HepG2 (cell line): ENCODE results near the gene PRM2. TPM values are rescaled to one million over a fixed set of nuclear protein-coding genes. Genes with fewer than 3 reads are reported as not detected.

Experiments
- ASH2L ChIP-seq: fragments of 300-600, 200-600 bp; sonication (generic); IDR thresholded peaks from 2 replicates; pipeline ENCODE4 v1.7.0; 2017; ENCODE audit warnings: low read depth, mild to moderate bottlenecking, moderate library complexity, mixed read lengths, low read length; ENCODE audit not compliant: insufficient read length
- E2F1 ChIP-seq: sonication (generic); formaldehyde crosslinking; IDR thresholded peaks from 2 replicates; pipeline ENCODE4 v1.5.0; 2020; ENCODE audit warnings: missing genetic modification reagents
- ESRRA ChIP-seq: sonication (generic); formaldehyde crosslinking; IDR thresholded peaks from 2 replicates; pipeline ENCODE4 v1.5.1; 2020; ENCODE audit warnings: mild to moderate bottlenecking, low read depth, missing genetic modification reagents
- MIER3 ChIP-seq: IDR thresholded peaks from 2 replicates; pipeline ENCODE4 v1.6.1; 2016; ENCODE audit warnings: missing compliant biosample characterization, borderline replicate concordance
- NRL ChIP-seq: sonication (generic); formaldehyde crosslinking; IDR thresholded peaks from 2 replicates; pipeline ENCODE4 v1.5.0; 2020; ENCODE audit warnings: missing genetic modification reagents, mild to moderate bottlenecking, moderate library complexity, borderline replicate concordance
- POLR2G ChIP-seq: fragments of 200-400 bp; formaldehyde crosslinking; IDR thresholded peaks from 2 replicates; pipeline ENCODE4 v1.6.1; 2018; ENCODE audit warnings: mild to moderate bottlenecking, low read depth, low read length, moderate library complexity
- REST ChIP-seq, 2 experiments: IDR thresholded peaks; 2 replicates each; pipeline ENCODE4 v1.6.1; 2011 to 2012; ENCODE audit warnings: low read length in 2 of 2, borderline replicate concordance in 1 of 2, low read depth in 1 of 2, mild to moderate bottlenecking in 1 of 2, moderate library complexity in 1 of 2
- ZBTB40 ChIP-seq, 2 experiments: fragments of 450-650 bp in 1 of 2; sonication (generic) in 1 of 2; formaldehyde crosslinking in 1 of 2; IDR thresholded peaks; 2 replicates each; pipeline versions ENCODE4 v1.6.1 to v1.8.0; 2016 to 2022; ENCODE audit warnings: antibody characterized with exemption in 1 of 2, mild to moderate bottlenecking in 1 of 2, missing genetic modification reagents in 1 of 2
- ZBTB42 ChIP-seq: sonication (generic); formaldehyde crosslinking; IDR thresholded peaks from 2 replicates; pipeline ENCODE4 v1.5.0; 2020; ENCODE audit warnings: mild to moderate bottlenecking, missing genetic modification reagents
- ZBTB7A ChIP-seq: sonication (generic); formaldehyde crosslinking; IDR thresholded peaks from 2 replicates; pipeline ENCODE4 v1.8.0; 2022; ENCODE audit warnings: mild to moderate bottlenecking, missing genetic modification reagents
- ZNF362 ChIP-seq: sonication (generic); formaldehyde crosslinking; IDR thresholded peaks from 2 replicates; pipeline ENCODE4 v1.4.0; 2020; ENCODE audit warnings: missing genetic modification reagents, mild to moderate bottlenecking, borderline replicate concordance
- ZNF883 ChIP-seq: sonication (generic); formaldehyde crosslinking; IDR thresholded peaks from 2 replicates; pipeline ENCODE4 v1.5.1; 2020; ENCODE audit warnings: mild to moderate bottlenecking, missing genetic modification reagents; ENCODE audit errors: not compliant biosample characterization
- polyA plus RNA-seq, 8 experiments: library from polyadenylated mRNA; depleted of rRNA in 3 of 8; stranded (reverse) in 7 of 8; unstranded in 1 of 8; fragments of >200 nt; fragmentation: Illumina TruSeq in 4 of 8; extraction: Trizol in 4 of 8; gene quantifications; 2 replicates each; pipeline versions ENCODE4 v1.2.1 to v1.2.3, GENCODE V29; 2011 to 2016; ENCODE audit warnings: low read depth in 4 of 8, missing spikeins in 1 of 8, mixed read lengths in 1 of 8; ENCODE audit not compliant: insufficient read depth in 1 of 8
- total RNA-seq, 5 experiments: library from RNA; depleted of rRNA; stranded (reverse); fragments of >200 nt; fragmentation: Illumina TruSeq; extraction: Trizol; gene quantifications; 2 replicates each; pipeline ENCODE4 v1.2.3, GENCODE V29; 2016; ENCODE audit warnings: low read depth in 1 of 5

Gene PRM2
- total and polyA plus RNA-seq, 2 of the 13 experiments (the other 11 are each of a cell fraction or from before 2014, with no cell fraction given) = 0.54 TPM; not detected in 1

GRCh38 chr16:11306997-11307638 lies 30.8 kb upstream of the PRM2 start (continued):
- TF ChIP-seq ZBTB40 (IDR thresholded peaks at IDR 0.05) (no peak), ZBTB40 (CRISPR knock-in tag; IDR thresholded peaks at IDR 0.05) (no peak; the same call in 1 of the 2 replicates), NRL (CRISPR knock-in tag) (no peak), MIER3 (CRISPR knock-in tag) (peak; percentile 97), ZBTB42 (no peak), ZNF883 (CRISPR knock-in tag) (no peak), REST (IDR thresholded peaks at IDR 0.05; ENCODE audit: borderline replicate concordance in 1 of 2, low read depth in 1 of 2, low read length in 2 of 2) (peak in 1 of 2 experiments; percentile 41; a peak in 1 of 4 replicates), POLR2G (no peak), E2F1 (CRISPR knock-in tag) (no peak), ZBTB7A (CRISPR knock-in tag) (no peak), ZNF362 (CRISPR knock-in tag) (no peak), ASH2L (peak; percentile 66), ESRRA (CRISPR knock-in tag) (peak; percentile 57)
